ENCODE results near the gene SAMD4B.

SAMD4B gene

GRCh38 chr19:39412867-39413271 lies 70.6 kb downstream of the SAMD4B start:
- H3K4me3 ChIP-seq (ENCODE audit: low read length) = peak overlapping the region; percentile 91
- no peak for DNase-seq (ENCODE audit: low read depth, low spot score)

GRCh38 chr19:39413272-39413910 lies 71.2 kb downstream of the SAMD4B start:
- H3K4me3 ChIP-seq (ENCODE audit: low read length) = peak overlapping the region; percentile 91
- no peak for DNase-seq (ENCODE audit: low read depth, low spot score)

GRCh38 chr19:39413911-39414608 lies 71.8 kb downstream of the SAMD4B start:
- no peak for DNase-seq (ENCODE audit: low read depth, low spot score)

GRCh38 chr19:39415111-39416046 lies 73.2 kb downstream of the SAMD4B start:
- no peak overlapping the region for H3K4me3 ChIP-seq (ENCODE audit: low read length)

More at GRCh38 chr19:39413911-39414608, 71.8 kb downstream of the SAMD4B start:
- H3K4me3 ChIP-seq (ENCODE audit: low read length) = peak overlapping the region; percentile 91

GRCh38 chr19:39416152-39417120 lies 74.2 kb downstream of the SAMD4B start:
- DNase-seq (ENCODE audit: low read depth, low spot score) = no peak
- H3K4me3 ChIP-seq (ENCODE audit: low read length) = no peak overlapping the region

More at GRCh38 chr19:39415111-39416046, 73.2 kb downstream of the SAMD4B start:
- DNase-seq (ENCODE audit: low read depth, low spot score) = no peak

GRCh38 chr19:39417463-39418181 lies 75.4 kb downstream of the SAMD4B start:
- H3K4me3 ChIP-seq (ENCODE audit: low read length) = no peak overlapping the region
- DNase-seq (ENCODE audit: low read depth, low spot score) = no peak

GRCh38 chr19:39419003-39419402 lies 76.8 kb downstream of the SAMD4B start:
- DNase-seq (ENCODE audit: low read depth, low spot score) = no peak
- H3K4me3 ChIP-seq (ENCODE audit: low read length) = no peak overlapping the region

- no peak for DNase-seq (ENCODE audit: low read depth, low spot score)
- H3K4me3 ChIP-seq (ENCODE audit: low read length) = no peak overlapping the region
These were observed 78.5 kb downstream of the SAMD4B start for GRCh38 chr19:39420769-39421168.

- no peak overlapping the region for H3K4me3 ChIP-seq (ENCODE audit: low read length)
- no peak for DNase-seq (ENCODE audit: low read depth, low spot score)
These were observed 79.8 kb downstream of the SAMD4B start for GRCh38 chr19:39422020-39422419.

- DNase-seq (ENCODE audit: low read depth, low spot score) = no peak
- H3K4me3 ChIP-seq (ENCODE audit: low read length) = no peak overlapping the region
These were observed 81.3 kb downstream of the SAMD4B start for GRCh38 chr19:39423258-39424086.

GRCh38 chr19:39424934-39425333 lies 82.7 kb downstream of the SAMD4B start:
- DNase-seq (ENCODE audit: low read depth, low spot score) = no peak
- no peak overlapping the region for H3K4me3 ChIP-seq (ENCODE audit: low read length)

- DNase-seq (ENCODE audit: low read depth, low spot score) = no peak
- no peak overlapping the region for H3K4me3 ChIP-seq (ENCODE audit: low read length)
These were observed 83.5 kb downstream of the SAMD4B start for GRCh38 chr19:39425744-39426143.

GRCh38 chr19:39426170-39426569 lies 83.9 kb downstream of the SAMD4B start:
- H3K4me3 ChIP-seq (ENCODE audit: low read length) = no peak overlapping the region
- no peak for DNase-seq (ENCODE audit: low read depth, low spot score)

GRCh38 chr19:39427707-39428106 lies 85.5 kb downstream of the SAMD4B start:
- DNase-seq (ENCODE audit: low read depth, low spot score) = no peak
- H3K4me3 ChIP-seq (ENCODE audit: low read length) = no peak overlapping the region

- DNase-seq (ENCODE audit: low read depth, low spot score) = no peak
- H3K4me3 ChIP-seq (ENCODE audit: low read length) = no peak overlapping the region
These were observed 86.3 kb downstream of the SAMD4B start for GRCh38 chr19:39428283-39429112.
